ENCODE results near the gene ZMPSTE24.

Gene ZMPSTE24

DNA sequence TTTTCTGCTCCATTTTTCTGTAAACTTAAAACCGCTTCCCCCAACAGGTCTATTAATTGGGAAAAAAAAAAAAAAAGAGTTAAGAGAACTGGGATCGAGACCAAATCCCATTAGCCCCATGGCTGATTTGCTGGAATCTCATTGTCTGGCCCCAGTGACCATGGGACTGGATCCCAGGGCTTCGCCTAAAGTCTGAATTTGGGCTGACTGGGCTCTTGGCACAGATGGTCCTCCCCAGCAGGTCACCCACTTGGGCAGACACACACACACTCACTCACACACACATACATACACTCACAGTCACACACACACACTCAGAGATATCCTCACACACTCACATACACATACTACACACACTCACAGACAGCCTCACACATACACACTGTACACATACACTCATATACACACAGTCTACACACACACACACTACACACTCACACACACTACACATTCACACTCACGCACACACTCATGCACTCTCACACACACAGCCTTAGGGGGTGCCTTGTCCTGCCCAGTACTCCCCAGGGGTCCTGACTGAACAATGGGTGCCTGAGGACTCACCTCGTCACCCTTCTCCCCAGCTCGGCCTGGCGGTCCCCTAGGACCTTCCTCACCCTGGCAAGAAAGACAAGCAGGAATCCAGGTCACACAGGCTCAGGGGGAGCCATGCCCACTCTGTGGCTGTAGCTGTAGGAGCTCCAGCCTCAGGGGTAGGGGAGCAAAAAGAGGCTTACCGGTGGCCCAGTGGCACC lies 51.5 kb downstream of the ZMPSTE24 start:
- peak overlapping the region; percentile 98; the same call in 1 of the 2 replicates for H3K27ac ChIP-seq
- TF ChIP-seq, protein P1, sequence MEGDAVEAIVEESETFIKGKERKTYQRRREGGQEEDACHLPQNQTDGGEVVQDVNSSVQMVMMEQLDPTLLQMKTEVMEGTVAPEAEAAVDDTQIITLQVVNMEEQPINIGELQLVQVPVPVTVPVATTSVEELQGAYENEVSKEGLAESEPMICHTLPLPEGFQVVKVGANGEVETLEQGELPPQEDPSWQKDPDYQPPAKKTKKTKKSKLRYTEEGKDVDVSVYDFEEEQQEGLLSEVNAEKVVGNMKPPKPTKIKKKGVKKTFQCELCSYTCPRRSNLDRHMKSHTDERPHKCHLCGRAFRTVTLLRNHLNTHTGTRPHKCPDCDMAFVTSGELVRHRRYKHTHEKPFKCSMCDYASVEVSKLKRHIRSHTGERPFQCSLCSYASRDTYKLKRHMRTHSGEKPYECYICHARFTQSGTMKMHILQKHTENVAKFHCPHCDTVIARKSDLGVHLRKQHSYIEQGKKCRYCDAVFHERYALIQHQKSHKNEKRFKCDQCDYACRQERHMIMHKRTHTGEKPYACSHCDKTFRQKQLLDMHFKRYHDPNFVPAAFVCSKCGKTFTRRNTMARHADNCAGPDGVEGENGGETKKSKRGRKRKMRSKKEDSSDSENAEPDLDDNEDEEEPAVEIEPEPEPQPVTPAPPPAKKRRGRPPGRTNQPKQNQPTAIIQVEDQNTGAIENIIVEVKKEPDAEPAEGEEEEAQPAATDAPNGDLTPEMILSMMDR (conservative IDR thresholded peaks at IDR 0.05) = no peak

DNA sequence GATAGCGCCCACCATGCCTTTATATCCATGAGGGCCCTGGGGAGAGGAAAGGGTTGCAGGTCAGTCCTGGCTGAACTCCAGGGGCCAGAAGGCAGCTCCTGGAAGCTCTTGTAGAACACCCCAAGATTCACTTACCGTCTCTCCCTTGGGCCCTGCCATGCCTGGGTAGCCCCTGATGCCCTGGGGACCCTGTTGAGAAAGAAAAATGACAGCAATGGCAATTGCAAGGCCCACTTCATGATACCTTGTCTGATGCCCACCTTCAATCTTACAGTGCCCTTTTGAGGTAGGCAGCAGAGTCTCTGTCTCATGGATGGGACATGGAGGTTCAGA lies 52.1 kb downstream of the ZMPSTE24 start:
- peak overlapping the region; percentile 98; the same call in 1 of the 2 replicates for H3K27ac ChIP-seq
- TF ChIP-seq, protein P1 (conservative IDR thresholded peaks at IDR 0.05) = no peak

DNA sequence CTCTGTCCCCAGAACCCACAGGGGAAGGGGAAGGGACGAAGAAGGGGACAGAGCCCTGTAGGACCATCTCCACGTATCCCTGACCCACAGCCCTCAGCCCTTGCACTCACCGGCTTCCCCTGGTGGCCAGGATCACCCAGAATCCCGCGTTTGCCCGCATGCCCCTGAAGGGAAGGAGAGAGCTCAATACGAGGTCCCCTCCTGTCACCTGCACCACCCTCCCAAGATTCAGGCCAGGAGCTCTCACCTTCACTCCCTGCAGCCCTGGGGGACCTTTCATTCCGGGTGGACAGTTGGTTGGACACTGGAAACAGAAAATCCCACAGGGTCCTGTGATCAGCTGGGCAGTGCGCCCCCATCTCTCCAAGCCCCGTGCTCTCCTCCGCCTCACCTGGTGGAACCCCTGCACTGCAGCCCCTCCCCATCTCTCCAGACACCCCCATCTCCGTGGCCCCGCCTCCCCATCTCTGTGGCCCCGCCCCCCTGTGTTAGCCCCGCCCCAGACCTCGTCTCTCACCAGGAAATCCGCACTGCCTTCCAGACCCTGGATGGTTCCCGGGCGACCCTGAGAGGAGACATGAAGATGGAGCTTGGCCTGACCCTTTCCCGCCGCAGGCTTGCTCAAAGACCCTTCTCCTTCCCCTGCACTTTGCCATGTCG lies 53.1 kb downstream of the ZMPSTE24 start:
- H3K27ac ChIP-seq = no peak overlapping the region
- TF ChIP-seq, protein P1 (conservative IDR thresholded peaks at IDR 0.05) = no peak

DNA sequence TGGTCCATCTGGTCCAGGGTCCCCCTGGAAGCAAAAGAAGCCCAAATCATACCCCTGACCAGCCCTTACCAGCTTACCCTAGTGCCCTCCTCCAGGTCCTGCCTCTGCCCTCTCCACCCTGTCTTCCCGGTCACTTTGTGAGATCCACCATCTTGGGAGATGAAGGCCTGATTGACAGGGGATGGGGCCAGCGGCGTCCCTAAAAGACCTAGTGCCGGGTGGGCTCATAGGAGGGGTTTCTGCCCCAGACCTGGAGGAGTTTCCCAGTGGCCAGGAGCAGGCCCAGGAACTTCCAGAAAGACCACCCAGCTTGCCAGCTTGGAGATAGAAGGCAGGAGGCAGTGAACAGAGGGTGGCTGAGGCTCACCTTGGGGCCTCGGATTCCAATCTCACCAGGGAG lies 53.7 kb downstream of the ZMPSTE24 start:
- TF ChIP-seq, protein P1 (conservative IDR thresholded peaks at IDR 0.05) = no peak
- no peak overlapping the region for H3K27ac ChIP-seq

DNA sequence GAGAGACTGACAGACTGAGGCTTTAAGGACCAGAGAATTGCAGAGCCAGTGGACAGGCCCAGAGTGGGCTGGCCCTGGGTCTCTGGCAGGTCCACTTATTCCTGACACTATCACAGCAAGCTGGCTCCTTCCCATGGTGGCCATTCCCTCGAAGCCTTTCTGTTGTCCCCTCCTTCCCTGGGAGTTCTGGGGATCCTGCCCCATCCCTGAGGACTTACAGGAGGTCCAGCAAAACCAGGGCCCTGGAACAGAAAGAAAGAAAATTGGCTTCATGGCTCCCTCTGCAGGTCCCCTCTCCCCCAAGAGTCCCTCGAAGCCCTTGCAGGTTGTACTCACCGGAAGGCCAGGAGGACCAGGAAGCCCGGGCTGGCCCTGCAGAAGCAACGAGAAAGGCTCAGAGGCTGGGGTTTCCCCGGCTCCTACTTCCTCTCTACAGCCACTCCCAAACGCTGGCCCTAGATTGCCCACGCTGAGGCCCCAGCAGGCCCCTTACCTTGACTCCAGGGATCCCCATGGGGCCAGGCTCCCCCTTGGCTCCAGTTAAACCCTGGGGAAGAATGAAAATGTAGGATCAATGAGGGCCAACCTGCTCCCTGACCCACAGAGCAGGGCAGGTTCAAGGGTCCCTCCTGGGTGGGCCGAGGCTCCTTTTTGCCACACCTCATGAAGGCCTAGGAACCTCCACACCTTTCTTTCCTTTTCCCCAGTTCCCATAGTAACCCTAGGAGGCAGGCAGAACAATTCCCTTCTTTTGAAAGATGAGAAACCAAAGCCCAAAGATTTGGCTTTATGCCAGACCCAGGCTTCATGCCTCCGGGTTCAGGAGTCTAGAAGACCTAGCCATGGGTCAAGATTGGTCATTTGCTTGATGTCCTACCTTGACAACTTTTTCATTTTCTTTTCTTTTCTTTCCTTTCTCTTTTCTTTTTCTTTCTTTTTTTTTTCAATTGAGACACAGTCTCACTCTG lies 54.5 kb downstream of the ZMPSTE24 start:
- TF ChIP-seq, protein P1 (conservative IDR thresholded peaks at IDR 0.05) = no peak
- 0 out of 2 replicates have a peak overlapping the region, but pooled peaks have one; percentile 2 for H3K27ac ChIP-seq

DNA sequence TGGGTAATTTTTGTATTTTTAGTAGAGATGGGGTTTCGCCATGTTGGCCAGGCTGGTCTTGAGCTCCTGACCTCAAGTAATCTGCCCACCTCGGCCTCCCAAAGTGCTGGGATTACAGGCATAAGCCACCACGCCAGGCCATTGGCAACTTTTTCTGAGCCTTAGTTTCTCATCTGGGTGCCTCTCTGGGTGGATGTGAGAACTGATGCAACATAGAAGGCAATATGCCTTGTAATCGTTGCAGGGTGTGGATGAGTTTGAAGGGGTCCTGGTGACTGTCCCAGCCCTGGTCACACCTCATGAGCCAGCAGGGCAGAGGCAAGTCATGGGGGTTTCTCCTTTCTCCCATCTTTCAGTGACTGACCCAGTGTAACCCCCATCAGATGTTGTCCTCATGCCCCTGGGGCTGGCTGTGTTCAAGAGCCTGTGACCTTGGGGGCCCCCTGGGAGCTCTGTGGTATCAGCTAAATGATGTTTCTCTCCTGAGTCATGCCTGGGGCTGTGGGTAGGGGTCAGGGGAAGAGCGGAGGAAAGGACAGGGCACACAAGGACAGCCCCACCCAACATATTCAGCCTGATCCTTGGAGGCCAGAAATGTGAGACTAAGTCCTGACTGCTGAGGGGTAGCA lies 55.4 kb downstream of the ZMPSTE24 start:
- no peak overlapping the region for H3K27ac ChIP-seq

More for the DNA sequence above, 55.4 kb downstream of the ZMPSTE24 start:
- TF ChIP-seq, protein P1 (conservative IDR thresholded peaks at IDR 0.05) = no peak

Data from VCaP (cell line).